ENCODE results near the gene NECTIN1.

DNA sequence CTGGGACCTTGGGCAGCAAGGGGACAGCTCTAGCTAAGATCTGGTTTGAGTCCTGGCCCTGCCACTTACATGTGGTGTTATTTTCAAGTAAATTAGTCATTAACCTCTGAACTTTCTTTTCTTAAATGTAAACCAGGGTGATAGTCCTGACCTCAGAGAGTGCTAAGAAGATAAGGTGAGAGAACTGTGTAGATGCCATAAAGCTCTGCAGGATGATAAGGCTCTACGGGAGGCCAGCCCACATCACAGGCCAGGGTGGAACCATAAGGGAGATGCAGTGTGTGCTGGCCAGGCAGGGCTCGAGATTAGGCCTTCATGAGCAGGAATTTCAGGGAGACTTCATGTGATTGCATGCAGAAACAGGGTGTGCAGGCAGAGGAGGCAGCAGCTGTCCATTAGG is 24.2 kb downstream of the NECTIN1 start:
- TF ChIP-seq RAD21 (CRISPR knock-in tag; IDR thresholded peaks at IDR 0.05) (no peak), KAT2B (IDR thresholded peaks at IDR 0.05; ENCODE audit: borderline replicate concordance, low read depth, low read length) (no peak), YY1 (IDR thresholded peaks at IDR 0.05; ENCODE audit: insufficient read depth, insufficient replicate concordance, low read depth, low read length) (no peak), NRL (CRISPR knock-in tag; IDR thresholded peaks at IDR 0.05; ENCODE audit: borderline replicate concordance) (no peak), ELF3 (CRISPR knock-in tag; IDR thresholded peaks at IDR 0.05) (no peak), JUN (CRISPR knock-in tag; IDR thresholded peaks at IDR 0.05) (no peak), JUNB (CRISPR knock-in tag; IDR thresholded peaks at IDR 0.05; ENCODE audit: borderline replicate concordance) (no peak), EZH2 (conservative IDR thresholded peaks at IDR 0.05; ENCODE audit: low read depth, low read length) (no peak), FOXA3 (CRISPR knock-in tag; IDR thresholded peaks at IDR 0.05) (no peak), POLR2A (IDR thresholded peaks at IDR 0.05; ENCODE audit: insufficient read depth in 1 of 2, low read depth in 2 of 2, low read length in 2 of 2) (no peak)
- TF ChIP-seq, protein P1, sequence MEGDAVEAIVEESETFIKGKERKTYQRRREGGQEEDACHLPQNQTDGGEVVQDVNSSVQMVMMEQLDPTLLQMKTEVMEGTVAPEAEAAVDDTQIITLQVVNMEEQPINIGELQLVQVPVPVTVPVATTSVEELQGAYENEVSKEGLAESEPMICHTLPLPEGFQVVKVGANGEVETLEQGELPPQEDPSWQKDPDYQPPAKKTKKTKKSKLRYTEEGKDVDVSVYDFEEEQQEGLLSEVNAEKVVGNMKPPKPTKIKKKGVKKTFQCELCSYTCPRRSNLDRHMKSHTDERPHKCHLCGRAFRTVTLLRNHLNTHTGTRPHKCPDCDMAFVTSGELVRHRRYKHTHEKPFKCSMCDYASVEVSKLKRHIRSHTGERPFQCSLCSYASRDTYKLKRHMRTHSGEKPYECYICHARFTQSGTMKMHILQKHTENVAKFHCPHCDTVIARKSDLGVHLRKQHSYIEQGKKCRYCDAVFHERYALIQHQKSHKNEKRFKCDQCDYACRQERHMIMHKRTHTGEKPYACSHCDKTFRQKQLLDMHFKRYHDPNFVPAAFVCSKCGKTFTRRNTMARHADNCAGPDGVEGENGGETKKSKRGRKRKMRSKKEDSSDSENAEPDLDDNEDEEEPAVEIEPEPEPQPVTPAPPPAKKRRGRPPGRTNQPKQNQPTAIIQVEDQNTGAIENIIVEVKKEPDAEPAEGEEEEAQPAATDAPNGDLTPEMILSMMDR (CRISPR knock-in tag; IDR thresholded peaks at IDR 0.05): no peak

Measured in HepG2 (cell line).